T-helper 2 cell treated with Interferon-gamma antibody and Interleukin-4, amounts not matched to agents 5 μg/mL and 100 μg/mL, for 36 hours (primary cell): Measurements from ENCODE around the gene OR6C4.
"Not testable (repeated sequence)": the region's sequence is repeated elsewhere in the genome, so short reads cannot be mapped to it uniquely, and the experiment has no call there.

Experiments used
- DNase-seq: peaks from one replicate; pipeline ENCODE4 v3.0.0; 2021; ENCODE audit warnings: low spot score
- H3K27ac Mint-ChIP-seq: one replicate; pipeline ENCODE4 v1.8.0; 2021; ENCODE audit warnings: mild to moderate bottlenecking, mixed read lengths
- H3K27me3 Mint-ChIP-seq: one replicate; pipeline ENCODE4 v1.8.0; 2021; ENCODE audit warnings: low read depth, mixed read lengths
- H3K36me3 Mint-ChIP-seq: one replicate; pipeline ENCODE4 v1.8.0; 2021; ENCODE audit warnings: low read depth, mixed read lengths
- H3K4me1 Mint-ChIP-seq: one replicate; pipeline ENCODE4 v1.8.0; 2021; ENCODE audit warnings: low read depth, mixed read lengths
- H3K4me3 Mint-ChIP-seq: one replicate; pipeline ENCODE4 v1.8.0; 2022; ENCODE audit warnings: mild to moderate bottlenecking, moderate library complexity, mixed read lengths
- H3K9me3 Mint-ChIP-seq: one replicate; pipeline ENCODE4 v1.8.0; 2021; ENCODE audit warnings: mixed read lengths

OR6C4 gene

GRCh38 chr12:55549302-55549701 is at the start of gene OR6C4:
Gene OR6C4 (plus strand): TSS chr12:55549602. CDS start chr12:55551227, 1,625 bp downstream.
- Mint-ChIP-seq H3K27me3 (peaks cover 2% of the 10 kb centered on the region), H3K36me3 (no peaks in the 10 kb centered on the region), H3K27ac (no peak within 1 kb of the TSS), H3K9me3 (peaks cover 12% of the 10 kb centered on the region), H3K4me1 (peaks cover 12% of the 10 kb centered on the region), H3K4me3 (peak within 1 kb of the TSS; percentile 3)
- no peak for DNase-seq

GRCh38 chr12:55499810-55500252 is 49.6 kb upstream of the OR6C4 start:
- Mint-ChIP-seq H3K4me1 (no peaks in the 10 kb centered on the region), H3K27me3 (peaks cover 5% of the 10 kb centered on the region), H3K27ac (no peak overlapping the region), H3K4me3 (no peak overlapping the region), H3K9me3 (no peaks in the 10 kb centered on the region), H3K36me3 (no peaks in the 10 kb centered on the region)
- no peak for DNase-seq

- no peaks in the 10 kb centered on the region for H3K9me3 Mint-ChIP-seq
- H3K36me3 Mint-ChIP-seq = no peaks in the 10 kb centered on the region
- no peak for DNase-seq
- peaks cover 5% of the 10 kb centered on the region for H3K27me3 Mint-ChIP-seq
- H3K27ac Mint-ChIP-seq = no peak overlapping the region
- H3K4me1 Mint-ChIP-seq = no peaks in the 10 kb centered on the region
- H3K4me3 Mint-ChIP-seq = no peak overlapping the region
Observed at GRCh38 chr12:55501601-55502000, 47.8 kb upstream of the OR6C4 start.

- H3K27me3 Mint-ChIP-seq = no peaks in the 10 kb centered on the region
Observed at GRCh38 chr12:55515696-55516095, 33.7 kb upstream of the OR6C4 start.

GRCh38 chr12:55516391-55516790 is 33.0 kb upstream of the OR6C4 start:
- Mint-ChIP-seq H3K9me3 (no peaks in the 10 kb centered on the region), H3K36me3 (no peaks in the 10 kb centered on the region), H3K27ac (no peak overlapping the region), H3K4me1 (no peaks in the 10 kb centered on the region), H3K27me3 (no peaks in the 10 kb centered on the region), H3K4me3 (no peak overlapping the region)
- DNase-seq = no peak

More at GRCh38 chr12:55515696-55516095, 33.7 kb upstream of the OR6C4 start:
- Mint-ChIP-seq H3K4me1 (no peaks in the 10 kb centered on the region), H3K36me3 (no peaks in the 10 kb centered on the region), H3K27ac (no peak overlapping the region), H3K4me3 (no peak overlapping the region), H3K9me3 (no peaks in the 10 kb centered on the region)
- no peak for DNase-seq

- DNase-seq, H3K36me3 Mint-ChIP-seq, H3K27me3 Mint-ChIP-seq, H3K27ac Mint-ChIP-seq: not testable (repeated sequence)
- Mint-ChIP-seq H3K4me1 (peaks cover 12% of the 10 kb centered on the region), H3K9me3 (peaks cover 12% of the 10 kb centered on the region), H3K4me3 (peak overlapping the region; percentile 3)
Observed at GRCh38 chr12:55548235-55548634, 1.2 kb upstream of the OR6C4 start.

GRCh38 chr12:55548756-55549155 is 646 bp upstream of the OR6C4 start:
- Mint-ChIP-seq H3K27ac (no peak overlapping the region), H3K27me3 (no peaks in the 10 kb centered on the region), H3K36me3 (no peaks in the 10 kb centered on the region), H3K4me3 (peak overlapping the region; percentile 3), H3K9me3 (peaks cover 12% of the 10 kb centered on the region), H3K4me1 (peaks cover 12% of the 10 kb centered on the region)
- no peak for DNase-seq

GRCh38 chr12:55554296-55554695 is 4.9 kb downstream of the OR6C4 start:
- H3K27me3 Mint-ChIP-seq = peaks cover 2% of the 10 kb centered on the region
- H3K36me3 Mint-ChIP-seq = no peaks in the 10 kb centered on the region
- no peak for DNase-seq
- H3K4me1 Mint-ChIP-seq = peaks cover 2% of the 10 kb centered on the region
- no peak overlapping the region for H3K4me3 Mint-ChIP-seq
- H3K27ac Mint-ChIP-seq = no peak overlapping the region
- H3K9me3 Mint-ChIP-seq = peaks cover 24% of the 10 kb centered on the region

- H3K27ac Mint-ChIP-seq, H3K36me3 Mint-ChIP-seq, H3K4me3 Mint-ChIP-seq, H3K4me1 Mint-ChIP-seq, DNase-seq, H3K27me3 Mint-ChIP-seq: not testable (repeated sequence)
- peaks cover 30% of the 10 kb centered on the region for H3K9me3 Mint-ChIP-seq
Observed at GRCh38 chr12:55570060-55570459, 20.7 kb downstream of the OR6C4 start.

- not testable (repeated sequence) for H3K27me3 Mint-ChIP-seq, H3K27ac Mint-ChIP-seq, H3K4me1 Mint-ChIP-seq, H3K36me3 Mint-ChIP-seq, DNase-seq, H3K4me3 Mint-ChIP-seq
- H3K9me3 Mint-ChIP-seq = peaks cover 30% of the 10 kb centered on the region
Observed at GRCh38 chr12:55570689-55571088, 21.3 kb downstream of the OR6C4 start.

GRCh38 chr12:55572168-55572567 is 22.8 kb downstream of the OR6C4 start, which contains the start of gene OR2AP1:
Gene OR2AP1 (plus strand): TSS chr12:55572468. CDS start chr12:55574415, 1,947 bp downstream.
- Mint-ChIP-seq H3K4me1 (no peaks in the 10 kb centered on the region), H3K27ac (no peak within 1 kb of the TSS), H3K27me3 (no peaks in the 10 kb centered on the region), H3K9me3 (peaks cover 30% of the 10 kb centered on the region), H3K36me3 (no peaks in the 10 kb centered on the region), H3K4me3 (no peak within 1 kb of the TSS)
- no peak for DNase-seq

GRCh38 chr12:55582066-55582465 is 32.7 kb downstream of the OR6C4 start:
- DNase-seq = no peak
- no peaks in the 10 kb centered on the region for H3K36me3 Mint-ChIP-seq
- peaks cover 7% of the 10 kb centered on the region for H3K9me3 Mint-ChIP-seq
- H3K4me1 Mint-ChIP-seq = no peaks in the 10 kb centered on the region
- no peak overlapping the region for H3K4me3 Mint-ChIP-seq
- H3K27me3 Mint-ChIP-seq = no peaks in the 10 kb centered on the region
- no peak overlapping the region for H3K27ac Mint-ChIP-seq

GRCh38 chr12:55585817-55586216 is 36.4 kb downstream of the OR6C4 start:
- Mint-ChIP-seq H3K4me3 (no peak overlapping the region), H3K27me3 (no peaks in the 10 kb centered on the region), H3K36me3 (no peaks in the 10 kb centered on the region), H3K9me3 (no peaks in the 10 kb centered on the region), H3K27ac (no peak overlapping the region), H3K4me1 (no peaks in the 10 kb centered on the region)
- DNase-seq = no peak

- not testable (repeated sequence) for H3K4me1 Mint-ChIP-seq, DNase-seq, H3K27ac Mint-ChIP-seq, H3K9me3 Mint-ChIP-seq, H3K27me3 Mint-ChIP-seq, H3K4me3 Mint-ChIP-seq, H3K36me3 Mint-ChIP-seq
Observed at GRCh38 chr12:55590152-55590551, 40.8 kb downstream of the OR6C4 start.
